Lung (tissue), 12 donors: Measurements from ENCODE around the gene ANKRD11. TPM values are rescaled to one million over a fixed set of nuclear protein-coding genes. Genes with fewer than 3 reads are reported as not detected.
A peak's percentile ranks its signal among the peaks of the same experiment; 100 is the strongest.

Source experiments
- ATAC-seq: fragments of 200-7000 bp; cut with Tn5 transposase; one replicate; pipeline ENCODE4 v1.9.1; 2020; ENCODE audit warnings: moderate number of reproducible peaks; ENCODE audit not compliant: insufficient read depth, low FRiP score
- DNase-seq, 3 donors: peaks; one replicate each; pipeline ENCODE4 v3.0.0-alpha.2; 2013 to 2017
- H3K27ac ChIP-seq, 2 donors: one replicate each; pipeline ENCODE4 v1.5.1; 2013; ENCODE audit warnings: mild to moderate bottlenecking in 2 of 2, moderate library complexity in 2 of 2, control low read depth in 1 of 2, inconsistent platforms in 1 of 2, low read depth in 1 of 2, low read length in 1 of 2
- H3K27me3 ChIP-seq, 3 donors: one replicate each; pipeline ENCODE4 v1.5.1; 2013; ENCODE audit warnings: low read length in 2 of 3; ENCODE audit not compliant: control insufficient read depth in 3 of 3, insufficient read depth in 3 of 3
- H3K36me3 ChIP-seq, 4 donors: one replicate each; pipeline ENCODE4 v1.5.1; 2013; ENCODE audit warnings: low read length in 4 of 4, mild to moderate bottlenecking in 1 of 4, moderate library complexity in 1 of 4; ENCODE audit not compliant: control insufficient read depth in 4 of 4, insufficient read depth in 4 of 4
- H3K4me1 ChIP-seq, 5 donors: one replicate each; pipeline ENCODE4 v1.5.1; 2013; ENCODE audit warnings: low read length in 5 of 5, mild to moderate bottlenecking in 2 of 5, moderate library complexity in 1 of 5; ENCODE audit not compliant: control insufficient read depth in 5 of 5, insufficient read depth in 5 of 5
- H3K4me3 ChIP-seq: one replicate; pipeline ENCODE4 v1.5.1; 2013; ENCODE audit warnings: mild to moderate bottlenecking, control low read depth, moderate library complexity
- H3K9ac ChIP-seq, 2 donors: one replicate each; pipeline ENCODE4 v1.5.1; 2013; ENCODE audit warnings: low read length in 2 of 2, control low read depth in 1 of 2; ENCODE audit not compliant: insufficient read depth in 1 of 2
- H3K9me3 ChIP-seq, 4 donors: one replicate each; pipeline ENCODE4 v1.5.1; 2013; ENCODE audit warnings: low read length in 3 of 4, mild to moderate bottlenecking in 1 of 4, moderate library complexity in 1 of 4; ENCODE audit not compliant: control insufficient read depth in 4 of 4, insufficient read depth in 3 of 4
- CTCF ChIP-seq: IDR thresholded peaks from 2 replicates; pipeline ENCODE4 v1.5.1; 2012; ENCODE audit warnings: mild to moderate bottlenecking; ENCODE audit errors: control extremely low read depth, extremely low read depth
- WGBS, 2 donors: extraction: QIAGEN DNeasy Blood & Tissue Kit; methylation state at CpG; one replicate each; pipeline ENCODE4 v1.1.7; 2013; 5-methylcytosine and 5-hydroxymethylcytosine counted together
- polyA plus RNA-seq, 2 donors: library from polyadenylated mRNA; stranded (reverse); fragments of 200-250 nt; gene quantifications; one replicate each; pipeline ENCODE4 v1.2.1, GENCODE V29; 2013
- total RNA-seq, 2 donors: library from RNA; depleted of rRNA in 1 of 2; stranded (reverse); fragments of >200 nt in 1 of 2; gene quantifications; one replicate each; pipeline ENCODE4 v1.2.1, GENCODE V29; 2014 to 2021
- donor health status: control.
- donor health status: control.
- donor health status: Bipolar disorder and iron deficiency.
- donor health status: healthy.
- donor health status: DM: yes; HTN: yes; CAD: no.

The ANKRD11 gene
- total and polyA plus RNA-seq, 4 donors = 58.5 to 162 (median 89.5) TPM

DNA sequence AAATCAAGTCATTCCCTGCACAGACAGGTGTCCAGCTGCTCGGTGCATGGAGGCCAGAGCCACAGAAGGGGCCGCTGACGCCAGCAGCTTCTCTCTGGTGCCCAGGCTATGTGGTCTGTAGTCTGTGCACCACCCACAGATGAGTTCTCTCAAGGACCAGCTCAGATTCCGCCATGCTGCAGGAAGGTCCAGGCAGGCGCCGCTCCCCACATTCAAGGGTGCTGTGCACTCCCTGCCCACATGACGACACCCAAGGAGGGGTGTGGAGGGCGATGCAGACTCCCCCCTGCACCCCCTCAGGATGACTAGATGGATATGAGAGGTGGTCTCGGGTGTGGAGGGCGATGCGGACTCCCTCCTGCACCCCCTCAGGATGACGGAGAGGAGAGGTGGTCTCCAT lies 119.0 kb downstream of the ANKRD11 start:
- DNase-seq = no peak
- WGBS, 2 donors = 96% methylated on average over 12 of the region's 12 CpGs

DNA sequence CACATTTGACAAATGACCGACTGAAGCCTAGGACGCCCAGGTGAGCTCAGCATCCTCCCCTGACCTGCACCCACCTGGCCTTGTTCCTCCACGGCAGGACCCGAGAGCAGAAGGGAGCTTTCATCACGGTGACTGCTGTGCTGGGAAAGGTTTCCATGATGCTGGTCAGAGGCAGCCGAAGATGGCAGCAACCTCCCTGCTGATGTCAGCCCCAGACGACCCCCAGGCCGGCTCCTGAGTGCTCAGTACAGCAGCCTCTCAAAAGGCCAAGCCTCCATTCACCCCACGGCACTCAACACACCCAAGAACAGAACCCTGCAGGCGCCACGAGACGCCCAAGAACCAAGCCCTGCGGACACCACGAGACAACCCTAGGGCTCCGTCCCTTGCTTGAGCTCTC lies 119.8 kb downstream of the ANKRD11 start:
- Histone ChIP-seq H3K36me3 (peaks cover 0 to 9% (median 3%) of the 10 kb centered on the region in 4 donors), H3K9me3 (no peaks in the 10 kb centered on the region), H3K4me1 (peaks cover 3 to 34% (median 9%) of the 10 kb centered on the region in 5 donors), H3K9ac (no peak overlapping the region), H3K4me3 (no peak overlapping the region), H3K27ac (no peak overlapping the region), H3K27me3 (no peaks in the 10 kb centered on the region)
- WGBS, 2 donors = 91 to 92% methylated on average over 15 of the region's 15 CpGs
- DNase-seq = no peak
- TF ChIP-seq CTCF = no peak
- ATAC-seq = no peak

More for the DNA sequence above, 119.0 kb downstream of the ANKRD11 start:
- no peak overlapping the region for H3K4me3 ChIP-seq
- no peak for TF ChIP-seq CTCF
- ATAC-seq = no peak
- H3K36me3 ChIP-seq = peaks cover 0 to 9% (median 3%) of the 10 kb centered on the region in 4 donors
- no peaks in the 10 kb centered on the region for H3K27me3 ChIP-seq
- no peak overlapping the region for H3K9ac ChIP-seq
- H3K9me3 ChIP-seq = peaks cover 0 to 2% (median 0%) of the 10 kb centered on the region in 4 donors
- H3K27ac ChIP-seq = no peak overlapping the region
- H3K4me1 ChIP-seq = peaks cover 3 to 34% (median 9%) of the 10 kb centered on the region in 5 donors

GRCh38 chr16:89370081-89370511 lies 120.3 kb downstream of the ANKRD11 start:
- no peaks in the 10 kb centered on the region for H3K9me3 ChIP-seq
- TF ChIP-seq CTCF = no peak
- H3K36me3 ChIP-seq = peaks cover 0 to 9% (median 3%) of the 10 kb centered on the region in 4 donors
- H3K9ac ChIP-seq = no peak overlapping the region
- no peak for ATAC-seq
- H3K27ac ChIP-seq = peak overlapping the region in 1 of 2 donors; percentile 1
- 71 to 74% methylated on average over 5 of the region's 5 CpGs for WGBS, 2 donors
- H3K27me3 ChIP-seq = no peaks in the 10 kb centered on the region
- peaks cover 3 to 36% (median 9%) of the 10 kb centered on the region in 5 donors for H3K4me1 ChIP-seq
- DNase-seq = no peak
- H3K4me3 ChIP-seq = no peak overlapping the region
